Stimulated activated CD4-positive, alpha-beta T cell treated with anti-CD3 and anti-CD28 coated beads, Interleukin-1b, Interleukin-23, amount 100 ng/mL, for 24 hours (primary cell): ENCODE measurements around the gene DAB2IP.
"Not testable (repeated sequence)": the region's sequence is repeated elsewhere in the genome, so short reads cannot be mapped to it uniquely, and the experiment has no call there.

Source experiments
- DNase-seq, 4 experiments: peaks; one replicate each; pipeline ENCODE4 v3.0.0-alpha.2; 2020; ENCODE audit warnings: low read depth in 4 of 4, low spot score in 1 of 4

Gene DAB2IP

DNA sequence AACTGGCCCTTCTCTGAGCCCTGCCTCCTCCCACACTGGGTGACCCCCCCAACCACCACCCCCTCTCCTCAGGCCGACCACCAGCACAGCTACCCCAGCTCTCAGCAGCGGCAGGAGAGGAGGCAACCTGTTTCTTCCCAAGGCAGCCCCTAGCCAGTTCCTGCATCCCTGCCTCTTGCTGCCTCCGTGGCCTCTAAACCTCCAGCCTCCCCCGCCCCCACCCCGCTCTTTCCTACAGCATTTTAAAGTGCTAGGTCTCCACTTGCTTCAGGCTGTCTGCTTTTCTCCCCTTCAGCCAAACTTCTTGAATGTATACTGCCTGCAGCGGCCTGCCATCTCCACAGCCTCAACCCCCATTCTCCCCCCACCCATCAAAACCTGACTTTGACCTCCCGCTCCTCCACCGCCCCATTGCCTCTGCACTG, 135.6 kb downstream of the DAB2IP start:
- no peak for DNase-seq

DNA sequence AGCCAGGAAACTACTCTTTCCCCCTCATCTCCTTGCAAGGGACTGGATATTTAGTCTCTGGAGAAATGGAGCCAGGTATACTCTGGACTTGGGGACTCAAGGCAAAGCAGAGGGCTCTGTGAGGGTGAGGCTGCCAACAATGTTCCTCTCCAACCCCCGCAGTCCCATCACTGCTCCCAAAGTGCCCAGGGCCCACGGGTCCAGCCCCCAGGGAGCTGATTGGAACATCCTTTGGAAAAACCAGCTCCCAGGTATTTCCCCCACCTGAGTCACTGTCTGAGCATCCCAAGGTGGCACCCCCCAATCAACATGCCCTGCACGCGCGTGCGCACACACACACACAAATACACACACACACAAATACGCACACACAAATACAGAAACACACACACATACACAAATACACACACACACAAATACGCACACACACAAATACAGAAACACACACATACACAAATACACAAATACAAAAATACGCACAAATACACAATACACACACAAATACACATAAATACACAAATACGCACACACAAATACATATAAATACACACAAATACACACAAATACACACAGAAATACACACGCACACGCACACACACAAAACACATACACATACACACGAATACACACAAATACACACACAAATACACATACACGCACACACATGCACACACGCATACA, 137.4 kb downstream of the DAB2IP start:
- DNase-seq: no peak

GRCh38 chr9:121790841-121791240, 139.4 kb downstream of the DAB2IP start:
- DNase-seq: no peak

GRCh38 chr9:121792476-121792875, 141.0 kb downstream of the DAB2IP start:
- DNase-seq: not testable (repeated sequence)

DNA sequence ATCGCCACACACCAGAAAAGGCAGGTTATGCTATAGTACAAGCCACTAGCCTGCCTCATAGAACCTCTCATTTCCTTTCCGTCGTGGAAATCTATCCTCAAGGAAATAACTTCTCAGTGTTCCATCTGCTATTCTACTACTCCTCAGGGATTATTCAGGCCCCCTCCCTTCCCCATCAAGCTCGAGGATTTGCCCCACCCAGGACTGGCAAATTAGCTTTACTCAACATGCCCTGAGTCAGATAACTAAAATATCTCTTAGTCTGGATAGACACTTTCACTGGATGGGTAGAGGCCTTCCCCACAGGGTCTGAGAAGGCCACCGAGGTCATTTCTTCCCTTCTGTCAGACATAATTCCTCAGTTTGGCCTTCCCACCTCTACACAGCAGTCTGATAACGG, 142.9 kb downstream of the DAB2IP start:
- DNase-seq: not testable (repeated sequence)

- DNase-seq: no peak
These were observed 145.6 kb downstream of the DAB2IP start for GRCh38 chr9:121797081-121797480.

- DNase-seq: no peak
These were observed 147.5 kb downstream of the DAB2IP start for GRCh38 chr9:121798941-121799340.

DNA sequence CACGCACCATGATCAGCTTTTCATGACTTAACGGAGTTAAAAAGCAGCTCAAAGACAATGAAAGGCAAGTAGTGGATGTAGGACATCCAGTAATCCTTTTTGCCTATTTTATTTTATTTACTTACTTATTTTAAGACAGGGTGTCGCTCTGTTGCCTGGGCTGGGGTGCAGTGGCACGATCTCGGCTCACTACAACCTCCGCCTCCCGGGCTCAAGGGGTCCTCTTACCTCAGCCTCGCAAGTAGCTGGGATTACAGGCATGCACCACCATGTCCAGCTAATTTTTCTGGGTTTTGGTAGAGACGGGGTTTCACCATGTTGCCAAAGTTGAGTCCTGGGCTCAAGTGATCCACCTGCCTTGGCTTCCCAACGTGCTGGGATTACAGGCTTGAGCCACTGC, 148.9 kb downstream of the DAB2IP start:
- no peak for DNase-seq

DNA sequence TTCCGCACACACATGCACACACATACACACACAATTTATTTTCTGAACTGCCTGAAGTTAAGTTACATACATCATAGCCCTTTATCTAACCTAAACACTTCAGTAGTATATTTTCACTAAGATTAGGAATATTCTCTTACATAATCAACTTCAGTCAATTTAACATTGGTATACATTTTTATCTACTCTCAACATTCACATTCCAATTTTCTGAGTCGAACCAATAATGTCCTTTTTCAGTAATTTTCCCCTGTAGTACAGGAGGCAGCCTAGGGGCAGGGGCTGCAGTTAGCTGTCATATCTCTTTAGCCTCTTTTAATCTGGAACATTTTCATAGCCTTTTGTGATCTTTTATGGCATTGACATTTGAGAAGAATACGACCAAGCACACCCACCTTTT, 150.1 kb downstream of the DAB2IP start:
- DNase-seq: no peak

DNA sequence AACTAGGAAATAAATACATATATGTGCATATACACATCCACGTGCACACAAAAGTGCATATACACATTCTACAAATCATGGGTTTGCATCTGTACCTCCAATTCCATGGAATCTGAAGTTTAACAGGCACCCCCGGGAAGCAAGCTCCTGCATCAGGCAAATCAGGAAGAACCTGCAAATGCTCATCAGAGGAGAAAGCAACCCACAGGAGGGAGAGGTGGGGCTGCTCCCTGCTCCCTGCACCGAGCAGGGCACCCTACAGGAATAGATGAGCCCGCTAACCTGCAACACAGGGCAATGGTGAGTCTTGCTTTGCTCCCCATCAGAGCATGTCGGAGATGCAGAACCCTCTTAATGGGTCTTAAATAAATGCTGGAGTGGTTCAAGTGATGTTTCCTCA, 151.3 kb downstream of the DAB2IP start:
- no peak for DNase-seq

- DNase-seq: no peak
These were observed 155.8 kb downstream of the DAB2IP start for GRCh38 chr9:121807069-121807822.

DNA sequence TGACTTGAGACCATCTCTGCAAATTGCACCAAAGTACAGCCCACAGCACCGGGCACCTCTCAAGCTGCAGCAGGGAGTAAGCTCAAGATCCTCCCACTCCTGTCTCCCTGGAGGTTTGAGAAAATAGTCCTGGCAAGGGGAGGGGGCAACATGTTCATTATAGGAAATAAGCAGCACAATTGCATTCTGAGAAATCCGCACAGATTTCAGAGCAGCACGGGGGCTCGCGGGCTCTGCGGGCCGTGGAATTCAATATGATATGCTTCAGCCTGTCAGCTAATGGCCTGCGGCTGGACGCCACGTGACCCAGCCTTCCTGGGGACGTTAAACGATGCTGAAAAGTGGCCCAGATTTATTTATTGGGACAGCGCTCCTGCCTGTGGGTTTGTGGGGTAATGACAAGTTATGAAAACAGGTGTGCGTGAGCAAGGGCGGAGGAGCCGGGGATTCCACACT, 156.4 kb downstream of the DAB2IP start:
- DNase-seq: no peak

DNA sequence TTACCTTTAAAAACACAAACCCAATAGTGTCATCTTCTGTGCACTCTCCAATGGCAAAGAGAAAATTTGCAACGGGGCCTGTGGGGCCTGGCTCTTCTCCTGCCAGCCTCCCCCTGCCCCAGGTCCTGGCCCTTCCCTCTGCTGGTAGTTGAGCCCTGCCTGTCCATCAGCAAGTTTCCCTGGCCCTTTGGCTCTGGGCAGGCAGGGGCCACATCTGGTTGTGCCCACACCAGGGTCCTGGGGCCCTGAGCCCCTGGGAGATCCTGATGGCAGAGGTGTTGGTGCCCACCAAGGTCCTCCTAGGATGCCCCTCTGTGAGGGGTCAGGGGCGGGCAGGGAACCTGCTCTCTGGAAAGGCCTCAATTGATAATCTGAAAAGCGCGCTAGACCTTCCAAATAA, 157.3 kb downstream of the DAB2IP start:
- no peak for DNase-seq

DNA sequence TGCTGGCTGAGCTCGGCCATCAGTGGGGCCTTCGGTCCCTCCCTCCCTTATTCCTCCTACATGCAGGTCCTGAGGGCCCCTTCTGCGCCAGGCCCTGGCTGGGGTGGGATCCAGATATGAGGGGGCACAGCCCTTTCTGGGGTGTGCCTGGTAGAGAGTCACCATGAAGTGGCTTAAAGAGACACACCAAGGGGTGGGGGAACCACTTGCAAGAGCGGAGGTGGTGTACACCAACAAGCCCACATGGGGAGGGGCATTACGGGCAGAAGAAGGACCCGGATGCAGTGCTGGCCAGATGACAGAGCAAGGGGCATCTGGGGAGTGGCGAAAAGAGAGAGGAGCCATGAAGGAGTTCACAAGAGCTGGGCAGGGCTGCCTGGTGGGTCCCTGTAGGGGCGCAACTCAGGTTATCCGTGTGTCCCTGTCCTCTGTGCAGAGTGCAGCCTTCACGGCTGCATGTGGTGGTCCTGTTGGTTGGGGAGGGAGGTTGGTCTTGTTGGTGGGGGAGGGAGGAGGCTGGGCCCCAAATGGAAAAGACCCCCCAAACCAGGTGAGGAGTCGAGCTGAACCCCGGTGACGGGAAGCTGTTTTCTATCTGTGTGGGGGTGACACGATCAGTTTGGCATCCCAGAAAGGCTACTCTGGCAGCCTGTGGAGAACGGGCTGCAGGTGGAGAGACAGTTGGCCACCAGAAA, 158.1 kb downstream of the DAB2IP start:
- DNase-seq: no peak

GRCh38 chr9:121810489-121810888, 159.1 kb downstream of the DAB2IP start:
- no peak for DNase-seq

DNA sequence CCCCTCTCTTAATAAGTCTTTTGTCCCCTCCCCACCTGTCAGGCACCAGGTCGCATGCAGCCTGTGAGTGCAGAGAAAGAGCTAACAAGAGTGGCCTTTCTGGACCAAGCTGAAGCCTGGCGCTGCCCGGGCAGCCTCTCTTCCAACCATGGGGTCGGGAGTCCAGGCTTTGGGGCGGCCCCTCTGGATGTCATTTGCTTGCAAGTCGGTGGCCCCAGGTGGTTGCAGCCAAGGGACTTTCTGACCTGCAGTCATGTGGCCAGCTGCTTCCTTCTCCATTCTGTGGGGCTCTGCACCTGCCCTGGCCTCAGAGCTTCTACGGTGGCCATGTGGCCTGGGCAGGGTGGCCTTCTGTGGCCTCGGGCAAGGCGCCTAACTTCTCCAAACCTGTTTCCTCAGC, 159.7 kb downstream of the DAB2IP start:
- DNase-seq: no peak

DNA sequence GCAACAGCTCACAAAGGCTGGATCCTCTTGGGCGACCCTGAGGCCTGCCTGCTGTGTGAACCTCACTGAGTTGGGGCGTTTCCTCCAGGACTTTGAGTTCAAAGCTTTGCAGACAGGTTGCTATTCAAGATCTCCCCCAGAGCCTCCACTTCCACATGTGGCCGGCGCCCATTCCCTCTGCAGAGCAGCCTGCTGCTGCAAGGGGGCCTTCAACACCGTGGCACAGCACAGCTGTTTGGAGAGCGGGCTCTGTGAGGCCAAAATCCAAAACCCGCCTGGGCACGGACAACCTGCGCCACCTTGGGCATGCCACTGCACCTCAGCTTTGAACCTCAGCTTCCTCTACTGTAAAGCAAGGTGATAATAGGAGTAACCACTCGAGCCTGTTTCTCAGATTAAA, 160.3 kb downstream of the DAB2IP start:
- no peak for DNase-seq

GRCh38 chr9:121812159-121812735, 160.8 kb downstream of the DAB2IP start:
- DNase-seq: no peak

DNA sequence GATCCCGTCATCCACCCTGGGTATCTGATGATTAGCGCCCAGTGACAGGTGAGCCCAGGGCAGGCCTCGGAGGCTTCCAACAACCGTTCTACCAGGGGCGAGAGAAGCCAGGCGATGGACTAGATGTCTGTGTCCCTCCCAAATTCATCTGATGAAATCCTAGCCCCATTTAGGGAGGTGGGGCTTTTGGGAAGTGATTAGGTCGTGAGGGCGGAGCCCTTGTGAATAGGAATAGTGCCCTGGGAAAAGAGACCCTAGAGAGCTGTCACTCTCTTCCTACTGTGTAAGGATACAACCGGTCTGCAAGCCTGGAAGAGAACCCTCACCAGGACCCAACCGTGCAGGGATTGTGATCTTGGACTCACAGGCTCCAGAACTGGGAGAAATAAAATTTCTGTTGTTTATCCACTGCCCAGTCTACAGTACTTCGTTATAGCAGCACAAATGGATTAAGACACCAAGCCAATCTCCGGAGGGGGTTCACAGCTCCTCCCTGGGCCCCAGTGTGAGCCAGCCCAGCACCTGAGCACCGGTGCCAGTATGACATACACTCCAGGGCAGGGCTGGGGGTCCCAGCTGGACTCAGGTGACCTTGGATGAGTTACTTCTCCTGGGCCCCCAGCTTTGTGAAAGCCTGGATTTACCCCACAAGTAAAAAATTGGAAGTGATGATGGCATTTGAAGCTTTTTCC, 162.2 kb downstream of the DAB2IP start:
- no peak for DNase-seq

GRCh38 chr9:121814594-121814993, 163.2 kb downstream of the DAB2IP start:
- no peak for DNase-seq

DNA sequence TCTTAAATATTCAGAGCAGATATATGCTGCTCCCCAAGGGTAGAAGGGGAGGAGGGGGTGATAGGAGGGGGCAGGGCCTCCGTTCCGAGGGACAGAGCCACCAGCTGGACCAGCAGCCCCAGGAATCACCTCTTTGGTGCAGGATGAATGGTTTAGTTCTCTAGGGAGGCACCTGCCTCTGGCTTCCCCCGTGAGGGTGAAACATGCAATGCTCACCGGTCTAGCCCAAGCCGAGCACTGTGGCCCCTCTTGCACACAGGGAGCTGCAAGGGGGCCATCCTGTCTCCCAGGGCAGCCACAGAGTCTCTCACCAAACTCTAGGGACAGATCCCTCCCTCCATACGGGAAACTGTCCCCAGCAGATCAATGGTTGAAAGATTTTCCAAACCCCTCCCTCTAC, 163.7 kb downstream of the DAB2IP start:
- DNase-seq: no peak
